Smooth muscle cell (in vitro differentiated cells): ENCODE results near the gene EIPR1. TPM values are rescaled to one million over a fixed set of nuclear protein-coding genes. Genes with fewer than 3 reads are reported as not detected.

Experiments used
- DNase-seq: peaks from one replicate; lab custom pipeline; 2025; ENCODE audit not compliant: unreplicated experiment; lab: John Stamatoyannopoulos, UW
- H2AFZ ChIP-seq: fragments of 200-600 bp; sonication (generic); 2 replicates; pipeline ENCODE4 v1.6.0; 2016; ENCODE audit warnings: antibody characterized with exemption, low read depth, mild to moderate bottlenecking
- H3F3A ChIP-seq: fragments of 200-600 bp; sonication (generic); 2 replicates; pipeline ENCODE4 v1.6.0; 2017; ENCODE audit warnings: antibody characterized with exemption, low read depth
- H3K27ac ChIP-seq: fragments of 200-600 bp; sonication (generic); 2 replicates; pipeline ENCODE4 v1.5.1; 2016; ENCODE audit warnings: low read depth, mild to moderate bottlenecking
- H3K27me3 ChIP-seq: fragments of 200-600 bp; sonication (generic); 2 replicates; pipeline ENCODE4 v1.6.1; 2016; ENCODE audit warnings: low read depth, mild to moderate bottlenecking
- H3K36me3 ChIP-seq: fragments of 200-600 bp; sonication (generic); 2 replicates; pipeline ENCODE4 v1.5.1; 2016; ENCODE audit warnings: low read depth
- H3K4me1 ChIP-seq: fragments of 200-600 bp; sonication (generic); 2 replicates; pipeline ENCODE4 v1.5.1; 2016; ENCODE audit warnings: low read depth
- H3K4me2 ChIP-seq: fragments of 200-600 bp; sonication (generic); 2 replicates; pipeline ENCODE4 v1.6.0; 2016; ENCODE audit warnings: mild to moderate bottlenecking
- H3K4me3 ChIP-seq: fragments of 200-600 bp; sonication (generic); 2 replicates; pipeline ENCODE4 v1.5.1; 2016; ENCODE audit warnings: mild to moderate bottlenecking
- H3K79me2 ChIP-seq: fragments of 200-600 bp; sonication (generic); 2 replicates; pipeline ENCODE4 v1.6.0; 2016; ENCODE audit warnings: low read depth, mild to moderate bottlenecking
- H3K9ac ChIP-seq: fragments of 200-600 bp; sonication (generic); 2 replicates; pipeline ENCODE4 v1.6.0; 2016; ENCODE audit warnings: low read depth
- H3K9me3 ChIP-seq: fragments of 200-600 bp; sonication (generic); replicated peaks from 2 replicates; pipeline ENCODE4 v1.5.1; 2016; ENCODE audit warnings: low read depth
- H4K20me1 ChIP-seq: fragments of 200-600 bp; sonication (generic); 2 replicates; pipeline ENCODE4 v1.6.0; 2016; ENCODE audit warnings: low read depth
- CTCF ChIP-seq: fragments of 200-600 bp; sonication (generic); IDR thresholded peaks from 2 replicates; pipeline ENCODE4 v1.5.1; 2017; ENCODE audit warnings: borderline replicate concordance, mild to moderate bottlenecking, antibody characterized with exemption; ENCODE audit not compliant: insufficient read depth, poor library complexity, severe bottlenecking
- WGBS: methylation state at CpG from one replicate; pipeline ENCODE4 v1.1.7; 2016; ENCODE audit warnings: low lambda C conversion rate; 5-methylcytosine and 5-hydroxymethylcytosine counted together
- polyA plus RNA-seq: library from polyadenylated mRNA; unstranded; fragments of >200 nt; fragmentation: Nextera tagmentation; extraction: Ambion mirVana; gene quantifications from 2 replicates; pipeline ENCODE4 v1.2.1, GENCODE V29; 2016
- total RNA-seq: library from RNA; depleted of rRNA; stranded (reverse); fragments of >200 nt; gene quantifications from 2 replicates; pipeline ENCODE4 v1.2.3, GENCODE V29; 2014

EIPR1 gene
- total and polyA plus RNA-seq, 2 experiments from 2014 or later = 18.5 to 23.1 TPM

- Histone ChIP-seq H3K27ac (no peak overlapping the region), H3F3A (no peaks in the 10 kb centered on the region), H3K4me2 (no peak overlapping the region), H3K4me3 (no peak overlapping the region), H4K20me1 (no peaks in the 10 kb centered on the region), H2AFZ (no peak overlapping the region), H3K27me3 (no peaks in the 10 kb centered on the region), H3K79me2 (no peaks in the 10 kb centered on the region), H3K4me1 (no peaks in the 10 kb centered on the region), H3K9ac (no peak overlapping the region), H3K36me3 (no peaks in the 10 kb centered on the region), H3K9me3 (no peaks in the 10 kb centered on the region)
- no CpG with 5 or more reads among the region's 12 CpGs for WGBS
- DNase-seq = no peak
- no peak for TF ChIP-seq CTCF
Measured at GRCh38 chr2:3187467-3187866, 190.2 kb downstream of the EIPR1 start.

DNA sequence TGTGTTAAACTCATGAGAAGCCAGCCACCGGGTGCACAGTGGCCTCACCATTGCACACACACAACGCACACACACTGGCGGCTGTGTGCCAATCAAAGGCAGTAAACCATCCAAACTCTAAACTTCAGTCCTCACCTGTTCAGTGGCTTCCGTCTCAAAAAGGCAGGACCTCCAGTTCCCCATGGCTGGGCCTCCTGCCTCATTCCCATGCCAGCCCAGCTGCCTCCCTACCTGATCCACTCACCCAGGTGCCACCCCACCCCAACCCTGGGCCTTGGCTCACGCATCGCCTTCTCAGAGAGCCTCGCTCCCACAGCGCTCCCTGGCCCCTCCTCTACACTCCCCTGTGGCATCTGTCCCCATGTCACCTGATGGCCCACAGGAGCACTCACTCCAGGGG is 190.9 kb downstream of the EIPR1 start:
- no peaks in the 10 kb centered on the region for H3K9me3 ChIP-seq
- no peak overlapping the region for H3K27ac ChIP-seq
- H3K27me3 ChIP-seq = no peaks in the 10 kb centered on the region
- no peak overlapping the region for H3K4me3 ChIP-seq
- no peaks in the 10 kb centered on the region for H3K4me1 ChIP-seq
- DNase-seq = no peak
- H2AFZ ChIP-seq = no peak overlapping the region
- TF ChIP-seq CTCF = no peak
- no peak overlapping the region for H3K4me2 ChIP-seq
- no peaks in the 10 kb centered on the region for H4K20me1 ChIP-seq
- no peaks in the 10 kb centered on the region for H3F3A ChIP-seq
- H3K9ac ChIP-seq = no peak overlapping the region
- no peaks in the 10 kb centered on the region for H3K36me3 ChIP-seq
- 97% methylated on average over 8 of the region's 8 CpGs for WGBS
- H3K79me2 ChIP-seq = no peaks in the 10 kb centered on the region

DNA sequence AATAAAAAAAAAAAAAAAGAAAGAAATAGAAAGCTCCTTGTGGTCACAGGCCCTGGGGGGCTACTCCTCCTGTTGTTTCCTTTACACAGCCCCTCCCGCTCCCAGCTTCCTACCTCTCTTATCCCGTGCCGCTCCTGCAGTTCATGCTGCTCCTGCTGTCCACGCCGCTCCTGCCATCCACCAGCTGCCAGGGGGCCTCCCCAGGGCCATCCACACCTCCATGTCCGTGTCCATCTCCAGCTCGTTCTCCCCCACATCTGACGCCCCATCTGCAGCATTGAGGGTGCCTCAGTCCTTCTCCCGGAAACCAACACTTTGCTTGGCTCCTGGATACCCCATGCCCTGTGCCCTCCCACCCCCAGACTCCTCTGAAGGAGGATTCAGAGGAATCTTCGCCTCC is 191.7 kb downstream of the EIPR1 start:
- H3K4me1 ChIP-seq = no peaks in the 10 kb centered on the region
- H3K4me2 ChIP-seq = no peak overlapping the region
- H3K9me3 ChIP-seq = no peaks in the 10 kb centered on the region
- WGBS = 98% methylated on average over 10 of the region's 10 CpGs
- no peak overlapping the region for H3K4me3 ChIP-seq
- H3K27me3 ChIP-seq = no peaks in the 10 kb centered on the region
- no peak overlapping the region for H3K9ac ChIP-seq
- no peak overlapping the region for H2AFZ ChIP-seq
- no peak for DNase-seq
- no peak for TF ChIP-seq CTCF
- H4K20me1 ChIP-seq = no peaks in the 10 kb centered on the region
- H3K79me2 ChIP-seq = no peaks in the 10 kb centered on the region
- no peaks in the 10 kb centered on the region for H3F3A ChIP-seq
- H3K36me3 ChIP-seq = no peaks in the 10 kb centered on the region
- H3K27ac ChIP-seq = no peak overlapping the region

DNA sequence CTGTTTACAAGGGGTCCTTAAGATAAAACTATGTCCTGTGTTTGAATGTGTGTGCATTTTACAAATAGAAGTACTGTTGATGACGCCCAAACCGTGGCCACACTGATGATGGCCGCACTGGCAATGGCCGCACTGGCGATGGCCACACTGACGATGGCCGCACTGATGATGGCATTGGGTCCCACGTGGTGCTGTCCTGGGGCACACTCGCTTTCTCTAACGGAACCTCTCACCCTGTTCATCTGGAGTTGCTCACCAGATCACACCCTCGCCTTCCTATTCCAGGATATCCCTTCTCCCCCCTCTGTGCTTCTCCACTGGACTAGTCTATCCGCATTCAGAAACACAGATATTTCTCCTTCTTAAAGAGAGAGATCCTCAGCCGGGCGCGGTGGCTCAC is 192.4 kb downstream of the EIPR1 start:
- no peaks in the 10 kb centered on the region for H3K79me2 ChIP-seq
- H2AFZ ChIP-seq = no peak overlapping the region
- H3K27me3 ChIP-seq = no peaks in the 10 kb centered on the region
- no peaks in the 10 kb centered on the region for H3F3A ChIP-seq
- no peaks in the 10 kb centered on the region for H4K20me1 ChIP-seq
- 91% methylated on average over 15 of the region's 15 CpGs for WGBS
- no peaks in the 10 kb centered on the region for H3K4me1 ChIP-seq
- H3K4me3 ChIP-seq = no peak overlapping the region
- no peaks in the 10 kb centered on the region for H3K36me3 ChIP-seq
- TF ChIP-seq CTCF = no peak
- no peaks in the 10 kb centered on the region for H3K9me3 ChIP-seq
- H3K27ac ChIP-seq = no peak overlapping the region
- no peak overlapping the region for H3K9ac ChIP-seq
- H3K4me2 ChIP-seq = no peak overlapping the region
- no peak for DNase-seq
